ENCODE measurements around the gene EFTUD2. TPM values are rescaled to one million over a fixed set of nuclear protein-coding genes. Genes with fewer than 3 reads are reported as not detected.

EFTUD2 gene
- total and polyA plus RNA-seq, 2 of the 13 experiments (the other 11 are each of a cell fraction or from before 2014, with no cell fraction given) = 111 to 137 TPM

GRCh38 chr17:44904001-44904984 lies 5.0 kb upstream of the EFTUD2 start:
- Histone ChIP-seq H3K27me3 (ENCODE audit: control insufficient read depth in 1 of 2, insufficient read depth in 2 of 2, low read length in 2 of 2) (peaks cover 5 to 17% of the 10 kb centered on the region in 2 experiments; a peak in 2 of 5 replicates), H3K36me3 (replicated peaks in 1 of 2; ENCODE audit: control insufficient read depth in 1 of 2, insufficient read depth in 2 of 2, low read length in 2 of 2) (no peaks in the 10 kb centered on the region), H3K27ac (ENCODE audit: extremely low read length, insufficient read depth, low read length) (no peak overlapping the region), H3K4me1 (ENCODE audit: insufficient read depth, low read length) (peaks cover 51% of the 10 kb centered on the region), H3K4me3 (replicated peaks in 1 of 3; ENCODE audit: insufficient read depth in 1 of 3, low read depth in 2 of 3, low read length in 3 of 3) (no peak overlapping the region), H4K20me1 (ENCODE audit: insufficient read depth, low read length) (no peaks in the 10 kb centered on the region; the same call in 1 of the 2 replicates), H3K9ac (ENCODE audit: insufficient read depth, low read depth, low read length) (no peak overlapping the region), H3K9me3 (ENCODE audit: low read length) (no peaks in the 10 kb centered on the region), H3K79me2 (ENCODE audit: insufficient read depth, low read length) (no peaks in the 10 kb centered on the region), H3K4me2 (ENCODE audit: low read depth, low read length) (no peak overlapping the region), H2AFZ (ENCODE audit: low read length) (no peak overlapping the region)
- in situ Hi-C loops (cut with HindIII; ENCODE audit: extremely low pct_ligation_motif_present, low pct_unique_long_range_greater_than_20kb) (no loop called here), intact Hi-C loops (cut with micrococcal nuclease; ENCODE audit: unreplicated experiment) (loop anchor here (10.0 kb wide), 1 partner anchor 191 kb away; no protein-coding TSS in a partner anchor)
- no TSS peak for BruUV-seq (replicated peaks)
- CTCF ChIA-PET (ENCODE audit: low intra/inter-chr PET ratio, low total read pairs) = no interaction called here
- FAIRE-seq = no peak
- POLR2A ChIA-PET = interaction anchor here (0.7 to 1.2 kb wide), 2 partner anchors 117 to 426 kb away, joined by 3 read pairs; no protein-coding TSS in a partner anchor
- DNase-seq (ENCODE audit: low spot score) = no peak
- ATAC-seq = no peak
- 73% methylated on average over 22 of the region's 35 CpGs for WGBS (ENCODE audit: low lambda C conversion rate)
- no peak for TF ChIP-seq SRSF4 (IDR thresholded peaks at IDR 0.05; ENCODE audit: low read depth, low read length, poor library complexity, severe bottlenecking)
- no peak for TF ChIP-seq ZHX2 (IDR thresholded peaks at IDR 0.05; ENCODE audit: low read depth)
- no peak for TF ChIP-seq ZHX2 (CRISPR knock-in tag; IDR thresholded peaks at IDR 0.05; ENCODE audit: borderline replicate concordance)
- TF ChIP-seq ZNF337 (CRISPR knock-in tag; IDR thresholded peaks at IDR 0.05; ENCODE audit: borderline replicate concordance, low read depth) = no peak
- no peak for TF ChIP-seq CREBL2 (CRISPR knock-in tag; IDR thresholded peaks at IDR 0.05; ENCODE audit: borderline replicate concordance)
- TF ChIP-seq THAP8 (CRISPR knock-in tag; IDR thresholded peaks at IDR 0.05; ENCODE audit: borderline replicate concordance) = no peak
- no peak for TF ChIP-seq KAT7 (CRISPR knock-in tag; IDR thresholded peaks at IDR 0.05; ENCODE audit: borderline replicate concordance)
- no peak for TF ChIP-seq ZMYM3 (CRISPR knock-in tag; IDR thresholded peaks at IDR 0.05)
- no peak for TF ChIP-seq REXO4 (CRISPR knock-in tag; IDR thresholded peaks at IDR 0.05; ENCODE audit: borderline replicate concordance)
- TF ChIP-seq TCF7 (IDR thresholded peaks at IDR 0.05; ENCODE audit: low read depth) = no peak
- no peak for TF ChIP-seq ZKSCAN8 (CRISPR knock-in tag; IDR thresholded peaks at IDR 0.05; ENCODE audit: borderline replicate concordance)
- TF ChIP-seq MATR3 (CRISPR knock-in tag; IDR thresholded peaks at IDR 0.05) = no peak
- TF ChIP-seq TRIM22 (IDR thresholded peaks at IDR 0.05) = no peak
